GM21786 (cell line): Measurements from ENCODE around the gene ETS1.

Experiments
- ATAC-seq: cut with Tn5 transposase; IDR thresholded peaks from one replicate; pipeline ENCODE4 v1.9.1; 2021; ENCODE audit not compliant: unreplicated experiment

ETS1 gene, protein sequence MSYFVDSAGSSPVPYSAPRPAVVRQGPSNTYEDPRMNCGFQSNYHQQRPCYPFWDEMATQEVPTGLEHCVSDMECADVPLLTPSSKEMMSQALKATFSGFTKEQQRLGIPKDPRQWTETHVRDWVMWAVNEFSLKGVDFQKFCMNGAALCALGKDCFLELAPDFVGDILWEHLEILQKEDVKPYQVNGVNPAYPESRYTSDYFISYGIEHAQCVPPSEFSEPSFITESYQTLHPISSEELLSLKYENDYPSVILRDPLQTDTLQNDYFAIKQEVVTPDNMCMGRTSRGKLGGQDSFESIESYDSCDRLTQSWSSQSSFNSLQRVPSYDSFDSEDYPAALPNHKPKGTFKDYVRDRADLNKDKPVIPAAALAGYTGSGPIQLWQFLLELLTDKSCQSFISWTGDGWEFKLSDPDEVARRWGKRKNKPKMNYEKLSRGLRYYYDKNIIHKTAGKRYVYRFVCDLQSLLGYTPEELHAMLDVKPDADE

GRCh38 chr11:128587415-128587814, at the start of gene ETS1:
ETS1 (minus strand) TSS chr11:128587558; CDS start chr11:128573130, 14,428 bp downstream.
- ATAC-seq = no peak

- no peak for ATAC-seq
Measured at GRCh38 chr11:128634395-128634794, 47.0 kb upstream of the ETS1 start.

- no peak for ATAC-seq
Measured at GRCh38 chr11:128633384-128633965, 46.1 kb upstream of the ETS1 start.

- no peak for ATAC-seq
Measured at GRCh38 chr11:128632141-128632791, 44.9 kb upstream of the ETS1 start.

GRCh38 chr11:128630367-128631230, 43.2 kb upstream of the ETS1 start:
- ATAC-seq = peak; percentile 43

DNA sequence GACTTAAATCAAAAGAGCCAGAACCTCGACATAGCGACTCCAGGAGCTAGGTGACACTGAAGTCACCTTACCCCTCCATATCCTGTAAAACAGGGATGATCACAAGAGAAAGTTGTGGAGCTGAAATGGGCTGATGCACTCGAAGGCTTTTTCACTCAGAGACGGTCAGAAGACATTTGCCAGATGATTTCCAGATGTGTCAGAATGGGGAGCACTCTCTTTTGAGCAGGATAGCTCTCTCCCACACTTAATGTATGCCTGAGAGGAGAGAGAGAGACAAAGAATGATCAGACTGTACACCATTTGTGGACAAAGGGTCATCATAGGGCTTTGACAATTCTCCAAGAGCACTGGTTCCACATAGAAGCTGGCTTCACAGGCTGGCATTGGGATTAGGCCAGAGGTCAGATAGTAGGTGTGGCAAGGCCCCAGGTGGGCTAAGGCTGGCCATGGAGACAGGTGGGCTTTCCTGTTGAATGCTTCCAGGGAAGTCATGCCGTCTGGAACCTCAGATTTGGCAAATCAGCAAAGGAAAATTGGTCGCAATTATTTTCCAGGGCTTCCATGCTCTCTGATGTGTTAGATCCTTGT, 42.3 kb upstream of the ETS1 start:
- ATAC-seq = no peak

DNA sequence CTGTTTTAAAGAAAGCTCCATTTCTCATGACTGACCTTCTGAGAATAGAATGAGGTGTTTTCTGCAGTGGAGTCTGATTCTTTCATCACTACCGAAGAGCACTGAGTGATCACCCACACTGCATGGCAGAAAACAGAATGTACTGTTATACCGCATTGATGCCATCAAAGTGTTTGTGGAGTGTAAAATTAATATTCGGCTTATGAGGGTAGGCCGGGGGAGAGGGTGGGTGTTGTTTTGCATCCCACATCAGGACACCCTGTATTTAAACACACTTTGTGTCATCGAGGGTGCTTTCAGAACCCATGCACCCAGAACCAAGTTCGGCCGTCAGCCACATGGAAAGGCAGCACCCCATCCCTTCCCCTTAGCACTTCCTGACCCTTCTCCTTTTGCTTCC, 41.3 kb upstream of the ETS1 start:
- peak; percentile 36 for ATAC-seq

DNA sequence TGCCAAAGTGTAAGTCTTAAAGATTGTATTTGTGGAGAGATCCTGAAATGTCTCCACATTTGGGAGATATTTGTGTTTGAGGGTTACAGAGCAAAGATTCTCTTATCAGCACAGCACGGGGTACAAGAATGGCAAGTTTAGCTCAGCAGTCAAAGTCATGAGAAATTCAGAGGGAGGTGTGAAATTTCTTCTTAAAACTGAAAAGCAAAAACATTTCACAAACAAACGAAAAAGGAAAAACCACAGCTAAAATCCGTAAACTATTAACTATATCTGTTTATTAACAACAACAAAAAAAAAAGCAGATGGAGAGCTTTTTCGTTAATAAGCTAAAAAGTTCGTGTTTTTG, 40.9 kb upstream of the ETS1 start:
- peak; percentile 28 for ATAC-seq

DNA sequence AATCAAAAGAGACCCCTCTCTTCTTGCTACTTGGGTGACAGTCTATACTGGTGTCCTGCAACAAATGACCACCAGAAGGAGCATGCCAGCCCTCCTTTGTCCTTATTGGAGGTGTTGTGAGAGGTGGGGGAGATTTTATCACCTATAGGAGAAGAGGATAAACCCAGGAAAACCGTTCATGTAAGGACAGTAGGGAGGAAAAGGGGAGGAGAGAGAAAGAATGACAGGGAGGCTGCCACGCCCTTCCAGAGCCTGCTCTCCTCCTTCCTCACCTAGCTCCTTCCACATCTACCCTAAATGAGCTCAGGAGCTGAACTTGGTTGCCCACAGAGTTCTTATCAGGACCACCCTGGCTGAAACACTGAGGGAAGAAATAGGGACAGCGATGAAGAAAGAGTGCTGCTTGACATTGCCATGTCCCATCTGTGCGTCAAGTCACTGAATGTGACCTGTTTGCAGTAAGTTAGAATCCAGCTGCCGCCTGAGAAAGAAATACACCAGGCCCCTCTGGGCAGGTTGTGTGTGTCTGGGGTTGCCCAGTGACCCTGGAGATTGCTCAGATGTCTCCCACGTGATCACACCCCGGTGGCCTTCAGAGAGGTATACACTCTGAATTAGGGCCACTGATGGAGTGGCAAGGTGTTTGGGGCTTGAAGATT, 40.4 kb upstream of the ETS1 start:
- peak; percentile 45 for ATAC-seq

- ATAC-seq = no peak
Measured at GRCh38 chr11:128626913-128627665, 39.7 kb upstream of the ETS1 start.

DNA sequence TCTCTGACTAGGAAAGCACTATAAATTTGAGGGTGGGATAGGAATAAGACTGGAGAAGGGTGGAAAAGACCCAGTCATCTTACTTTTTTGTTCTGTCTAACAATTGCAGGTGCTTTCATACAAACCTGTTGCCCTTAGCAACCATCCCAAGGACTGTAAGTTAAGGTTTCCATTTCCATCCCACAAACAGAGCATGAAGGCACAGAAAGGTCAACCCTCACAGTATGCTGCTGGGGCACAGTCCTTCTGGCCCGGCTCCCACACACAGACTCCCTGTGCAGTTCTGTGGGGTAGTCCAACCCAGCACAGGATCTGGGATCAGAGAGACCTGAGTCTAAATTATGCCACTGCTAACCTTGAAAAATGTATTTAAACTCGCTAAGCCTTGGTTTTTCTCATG, 38.4 kb upstream of the ETS1 start:
- no peak for ATAC-seq

- no peak for ATAC-seq
Measured at GRCh38 chr11:128625326-128625725, 38.0 kb upstream of the ETS1 start.

GRCh38 chr11:128624269-128625175, 37.2 kb upstream of the ETS1 start:
- peak; percentile 36 for ATAC-seq

- no peak for ATAC-seq
Measured at GRCh38 chr11:128623091-128623490, 35.7 kb upstream of the ETS1 start.

DNA sequence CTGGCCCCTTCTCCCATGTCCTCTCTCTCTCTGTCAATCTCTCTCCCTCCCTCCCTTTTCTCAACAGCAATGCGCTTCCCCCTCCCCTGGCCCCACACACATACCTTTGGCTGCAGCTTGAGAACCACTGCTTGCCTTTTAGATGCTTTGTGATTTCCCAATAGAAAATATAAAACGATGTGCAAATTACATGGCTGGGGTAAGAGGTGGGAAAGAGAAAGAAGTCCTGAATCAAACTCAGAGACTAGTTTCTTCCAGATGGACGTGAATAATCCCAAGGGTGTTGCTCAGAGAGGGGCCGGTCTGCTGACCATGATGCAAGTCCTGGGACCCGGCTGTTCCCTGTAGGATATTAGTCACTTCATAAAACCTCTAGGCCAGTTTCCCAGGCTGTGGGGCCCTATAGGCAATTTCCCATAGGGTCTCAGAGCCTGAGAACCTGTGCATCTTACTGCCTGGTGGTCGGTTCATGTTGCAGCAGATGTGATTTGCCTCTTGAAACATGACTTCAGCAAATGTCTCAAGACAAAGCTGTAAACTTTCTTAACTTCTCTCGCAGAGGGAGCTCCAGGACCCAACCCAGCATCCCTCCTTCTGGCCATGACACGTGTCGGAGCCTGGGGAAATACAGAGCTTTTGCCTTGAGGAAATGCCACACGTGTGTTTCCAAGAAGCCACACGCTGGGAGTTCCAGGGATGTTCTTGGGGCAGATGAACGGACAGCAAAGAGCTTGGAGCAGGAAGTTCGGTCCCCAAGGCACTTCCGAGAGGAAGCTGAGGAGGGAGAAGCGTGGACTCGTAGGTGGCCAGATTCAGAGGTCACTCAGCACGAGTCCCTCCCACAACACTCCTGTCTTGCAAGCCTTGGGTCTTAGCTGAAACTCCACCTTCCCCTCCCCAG, 34.5 kb upstream of the ETS1 start:
- ATAC-seq = no peak

GRCh38 chr11:128620309-128621100, 33.1 kb upstream of the ETS1 start:
- no peak for ATAC-seq
